HG03159 (cell line): ENCODE data around the gene HS2ST1.

Experiments
- ATAC-seq: cut with Tn5 transposase; IDR thresholded peaks from one replicate; pipeline ENCODE4 v1.9.1; 2021; ENCODE audit warnings: mild to moderate bottlenecking, moderate library complexity; ENCODE audit not compliant: unreplicated experiment

Gene HS2ST1

GRCh38 chr1:87132284-87132870, 217.9 kb downstream of the HS2ST1 start:
- ATAC-seq, result peak; percentile 21

GRCh38 chr1:87134061-87134460, 219.6 kb downstream of the HS2ST1 start:
- ATAC-seq, result no peak

DNA sequence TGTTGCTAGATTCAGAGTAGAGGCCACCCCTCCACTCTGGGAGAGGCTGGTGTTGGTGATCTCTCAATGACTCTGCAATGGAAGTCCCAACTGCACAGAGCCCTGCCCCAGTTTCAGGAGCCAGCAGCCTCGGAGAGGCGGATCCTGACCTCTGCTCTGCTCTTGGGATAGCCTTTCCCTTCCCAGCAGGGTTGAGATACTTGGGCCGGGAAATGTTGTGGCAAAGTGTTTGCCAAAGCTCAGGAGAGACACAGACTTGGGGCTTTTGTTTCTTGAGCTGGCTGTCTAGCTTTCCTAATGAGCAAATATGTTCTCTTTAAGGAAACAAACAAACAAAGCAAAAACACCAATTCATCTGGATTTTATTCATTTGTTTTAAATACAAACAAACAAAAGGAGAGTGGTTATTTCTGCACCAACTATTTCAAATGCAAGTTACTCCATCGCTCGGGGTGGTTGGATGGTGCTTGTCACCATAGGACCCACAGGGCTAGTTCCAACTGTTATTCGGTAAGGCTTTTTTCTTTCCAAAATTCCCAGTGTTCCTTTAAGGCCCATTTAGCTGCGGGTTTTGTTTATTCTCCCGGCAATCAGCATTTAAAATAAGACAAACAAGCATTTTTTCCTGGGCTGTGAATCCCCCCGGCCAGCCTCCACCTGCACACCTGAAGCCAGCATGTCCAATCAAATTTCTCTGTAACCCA, 220.3 kb downstream of the HS2ST1 start:
- no peak for ATAC-seq

- no peak for ATAC-seq
Observed at GRCh38 chr1:87135329-87135712, 220.9 kb downstream of the HS2ST1 start.

DNA sequence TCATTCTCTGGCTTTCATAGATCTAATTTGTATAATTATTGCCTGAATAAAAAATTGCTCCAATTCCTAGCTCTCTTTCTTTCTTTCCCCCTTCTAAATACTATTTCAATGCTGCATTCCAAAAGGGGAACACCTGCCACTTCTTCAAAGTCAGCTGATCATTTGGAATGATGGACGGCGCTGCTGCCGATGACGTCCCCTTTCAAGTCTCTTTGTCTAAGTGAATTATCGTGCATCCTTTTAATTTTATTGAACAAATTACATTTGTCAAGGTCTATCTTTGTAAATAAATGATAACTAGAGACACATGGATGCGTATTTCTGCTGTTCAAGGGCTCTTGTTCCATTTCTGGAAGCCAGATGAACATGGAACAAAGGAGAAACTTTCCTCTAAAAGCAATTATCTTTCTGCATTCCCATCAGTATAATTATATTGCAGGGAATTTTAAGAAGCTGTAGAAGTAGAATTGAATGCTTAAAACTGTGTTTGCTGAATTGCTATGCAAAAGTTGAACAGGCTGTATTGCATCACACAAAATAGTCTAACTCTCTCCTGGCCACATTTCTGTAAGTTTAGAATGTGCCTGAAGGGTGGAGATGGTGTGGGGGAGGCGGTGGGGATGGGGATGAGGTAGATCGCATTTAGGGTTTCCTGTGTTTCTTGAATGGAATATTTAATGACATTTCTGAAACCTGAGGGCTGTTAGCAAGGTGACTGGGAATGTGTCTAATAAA, 222.3 kb downstream of the HS2ST1 start:
- ATAC-seq, result no peak

DNA sequence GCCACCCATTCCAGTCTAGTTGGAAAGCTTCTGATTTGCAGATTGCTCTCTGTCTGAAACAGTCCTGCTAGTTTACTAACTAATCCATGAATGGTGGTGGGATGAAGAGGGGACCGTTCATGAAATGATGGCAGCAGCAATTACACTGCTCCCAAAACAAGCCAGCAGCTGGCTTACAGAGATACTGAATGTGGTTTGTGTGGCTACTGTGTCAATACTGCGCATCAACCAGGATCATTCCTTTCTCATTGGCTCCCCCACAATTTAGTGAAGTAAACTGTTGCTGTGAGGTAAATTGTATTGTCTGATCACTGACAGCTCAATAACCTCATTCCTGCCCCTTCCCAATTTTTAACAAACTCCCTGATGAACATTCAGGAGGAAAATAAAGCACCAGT, 222.9 kb downstream of the HS2ST1 start:
- no peak for ATAC-seq

- no peak for ATAC-seq
Observed at GRCh38 chr1:87140831-87141540, 226.6 kb downstream of the HS2ST1 start.

- no peak for ATAC-seq
Observed at GRCh38 chr1:87141556-87141955, 227.1 kb downstream of the HS2ST1 start.

- ATAC-seq, result no peak
Observed at GRCh38 chr1:87143413-87144135, 229.1 kb downstream of the HS2ST1 start.

- no peak for ATAC-seq
Observed at GRCh38 chr1:87144316-87144895, 230.0 kb downstream of the HS2ST1 start.

GRCh38 chr1:87144981-87145380, 230.5 kb downstream of the HS2ST1 start:
- ATAC-seq, result no peak

GRCh38 chr1:87146538-87146937, 232.1 kb downstream of the HS2ST1 start:
- no peak for ATAC-seq

- ATAC-seq, result no peak
Observed at GRCh38 chr1:87146986-87147385, 232.6 kb downstream of the HS2ST1 start.

DNA sequence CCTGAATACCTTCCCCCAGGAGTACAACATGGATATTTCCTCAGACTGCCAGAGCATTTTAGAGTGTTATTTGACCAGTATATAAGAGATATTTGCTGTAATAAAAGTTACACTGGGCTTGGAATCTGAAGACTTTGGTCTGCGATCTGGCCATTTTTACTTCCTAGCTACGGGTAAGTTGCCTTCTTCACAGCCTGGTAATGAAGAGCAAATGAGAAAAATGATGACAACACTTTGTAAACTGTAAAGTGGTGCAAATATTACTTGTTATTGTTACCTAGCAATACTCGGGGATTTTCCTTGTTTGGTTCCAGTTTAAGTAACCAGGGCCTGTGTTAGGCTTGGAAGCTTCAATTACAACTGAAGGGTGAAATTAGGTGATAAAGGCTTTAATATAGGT, 233.4 kb downstream of the HS2ST1 start:
- ATAC-seq, result no peak

- no peak for ATAC-seq
Observed at GRCh38 chr1:87148661-87149060, 234.2 kb downstream of the HS2ST1 start.

DNA sequence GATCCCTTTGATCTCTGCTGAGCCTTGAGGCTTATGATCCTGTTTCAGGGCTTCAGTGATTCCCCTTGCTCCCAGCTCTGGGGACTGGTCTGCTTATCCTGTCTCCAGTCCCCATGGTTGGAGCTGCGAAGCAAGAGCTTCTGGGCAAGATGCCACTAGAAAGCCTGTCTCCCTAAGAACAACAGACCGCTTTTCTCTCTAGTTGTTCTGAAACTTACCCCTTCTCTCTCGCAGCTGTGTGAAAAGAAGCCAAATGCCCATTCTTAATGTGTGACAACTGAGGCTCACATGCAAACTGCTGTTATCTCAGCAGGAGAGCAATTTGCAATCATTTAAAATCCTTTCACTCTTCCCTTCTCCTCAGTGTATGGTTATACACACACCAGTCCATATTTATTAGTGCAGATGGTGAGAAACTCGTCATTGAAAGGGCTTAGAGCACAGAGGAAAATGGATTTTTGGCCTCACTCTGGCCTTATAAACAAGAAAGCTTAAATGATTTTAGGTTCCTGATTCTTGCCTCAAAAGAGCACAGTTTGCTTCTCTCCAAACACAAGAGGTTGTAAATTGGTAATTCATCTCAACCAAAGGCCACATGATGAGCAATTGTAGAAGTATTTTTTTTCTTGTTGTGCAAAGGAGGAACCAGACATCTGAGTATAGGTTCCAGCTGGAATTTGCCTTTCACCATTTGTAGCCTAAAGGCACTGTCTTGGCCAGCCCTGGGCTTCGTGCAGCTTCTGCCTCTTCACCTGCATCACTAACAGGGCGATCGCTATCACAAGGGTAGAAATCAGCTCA, 235.0 kb downstream of the HS2ST1 start:
- no peak for ATAC-seq

GRCh38 chr1:87150143-87150542, 235.7 kb downstream of the HS2ST1 start:
- ATAC-seq, result no peak

GRCh38 chr1:87151500-87152421, 237.3 kb downstream of the HS2ST1 start:
- peak; percentile 82 for ATAC-seq

DNA sequence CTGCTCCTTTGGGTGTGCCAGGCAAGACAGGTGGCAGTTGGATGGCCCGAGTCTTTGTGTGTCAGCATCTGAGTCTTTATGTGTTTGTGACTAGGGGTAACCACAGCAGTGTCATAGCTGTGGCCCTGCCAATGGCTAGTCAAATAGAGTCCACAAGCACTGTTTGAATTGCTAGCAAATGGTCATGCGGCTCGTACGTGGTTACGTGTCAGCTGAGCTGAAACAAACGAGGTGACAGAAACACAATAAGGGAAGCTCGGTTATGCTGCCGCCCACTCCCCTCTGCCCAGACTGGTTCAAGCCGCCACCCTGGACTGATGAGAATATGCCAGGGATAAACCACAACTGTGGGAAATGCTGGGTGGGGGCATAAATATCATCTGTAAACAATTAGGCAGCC, 239.9 kb downstream of the HS2ST1 start:
- no peak for ATAC-seq
